Neural crest cell (in vitro differentiated cells): ENCODE results near the gene CCDC68. TPM values are rescaled to one million over a fixed set of nuclear protein-coding genes. Genes with fewer than 3 reads are reported as not detected.

Experiments used
- DNase-seq: peaks from one replicate; pipeline ENCODE4 v3.0.0; 2021; ENCODE audit warnings: low read depth, mixed read lengths, low spot score
- H3K27ac Mint-ChIP-seq: one replicate; pipeline ENCODE4 v1.8.0; 2021; ENCODE audit warnings: mild to moderate bottlenecking, mixed read lengths; ENCODE audit not compliant: unreplicated experiment
- H3K27me3 Mint-ChIP-seq: 2 replicates; pipeline ENCODE4 v1.8.0; 2021; ENCODE audit warnings: low read depth, mild to moderate bottlenecking, mixed read lengths
- H3K36me3 Mint-ChIP-seq: 2 replicates; pipeline ENCODE4 v1.8.0; 2021; ENCODE audit warnings: low read depth, mild to moderate bottlenecking, mixed read lengths
- H3K4me1 Mint-ChIP-seq: 2 replicates; pipeline ENCODE4 v1.8.0; 2021; ENCODE audit warnings: mixed read lengths
- H3K4me3 Mint-ChIP-seq: one replicate; pipeline ENCODE4 v1.8.0; 2021; ENCODE audit warnings: mild to moderate bottlenecking, mixed read lengths
- H3K9me3 Mint-ChIP-seq: 2 replicates; pipeline ENCODE4 v1.8.0; 2021; ENCODE audit warnings: mixed read lengths
- total RNA-seq: library from RNA; stranded (reverse); gene quantifications from 2 replicates; pipeline ENCODE4 v1.2.1, GENCODE V29; 2021
- TF ChIP-seq, protein P1 (sequence below): fragments of 200-600 bp; sonication (generic); conservative IDR thresholded peaks from 2 replicates; pipeline ENCODE4 v1.5.0; 2021; ENCODE audit warnings: antibody characterized with exemption, mild to moderate bottlenecking

Gene CCDC68
- total RNA-seq, 1 donor from 2014 or later = not detected

DNA sequence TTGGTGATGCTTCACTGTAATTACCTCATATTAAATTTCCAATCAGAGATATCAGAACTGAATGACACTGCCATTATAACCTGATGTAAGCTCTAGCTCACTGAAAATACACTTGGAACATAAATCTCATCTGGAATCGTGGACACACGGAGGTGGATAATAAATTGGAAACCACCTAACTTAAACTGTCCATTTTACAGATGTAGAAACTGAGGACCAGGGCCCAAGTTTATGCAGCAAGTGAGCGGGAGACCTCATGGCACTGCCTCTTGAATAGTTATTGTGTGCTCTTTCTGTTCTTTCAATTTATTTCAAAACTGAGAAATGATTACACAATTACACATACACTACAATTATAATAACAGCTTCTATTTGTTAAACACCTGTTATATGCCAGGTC, 20.8 kb downstream of the CCDC68 start:
- TF ChIP-seq, protein P1, sequence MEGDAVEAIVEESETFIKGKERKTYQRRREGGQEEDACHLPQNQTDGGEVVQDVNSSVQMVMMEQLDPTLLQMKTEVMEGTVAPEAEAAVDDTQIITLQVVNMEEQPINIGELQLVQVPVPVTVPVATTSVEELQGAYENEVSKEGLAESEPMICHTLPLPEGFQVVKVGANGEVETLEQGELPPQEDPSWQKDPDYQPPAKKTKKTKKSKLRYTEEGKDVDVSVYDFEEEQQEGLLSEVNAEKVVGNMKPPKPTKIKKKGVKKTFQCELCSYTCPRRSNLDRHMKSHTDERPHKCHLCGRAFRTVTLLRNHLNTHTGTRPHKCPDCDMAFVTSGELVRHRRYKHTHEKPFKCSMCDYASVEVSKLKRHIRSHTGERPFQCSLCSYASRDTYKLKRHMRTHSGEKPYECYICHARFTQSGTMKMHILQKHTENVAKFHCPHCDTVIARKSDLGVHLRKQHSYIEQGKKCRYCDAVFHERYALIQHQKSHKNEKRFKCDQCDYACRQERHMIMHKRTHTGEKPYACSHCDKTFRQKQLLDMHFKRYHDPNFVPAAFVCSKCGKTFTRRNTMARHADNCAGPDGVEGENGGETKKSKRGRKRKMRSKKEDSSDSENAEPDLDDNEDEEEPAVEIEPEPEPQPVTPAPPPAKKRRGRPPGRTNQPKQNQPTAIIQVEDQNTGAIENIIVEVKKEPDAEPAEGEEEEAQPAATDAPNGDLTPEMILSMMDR = no peak
- Mint-ChIP-seq H3K9me3 (no peaks in the 10 kb centered on the region), H3K27me3 (no peaks in the 10 kb centered on the region), H3K4me3 (no peak overlapping the region), H3K36me3 (no peaks in the 10 kb centered on the region), H3K27ac (no peak overlapping the region), H3K4me1 (no peaks in the 10 kb centered on the region)
- DNase-seq = no peak

GRCh38 chr18:54932472-54932871, 26.8 kb downstream of the CCDC68 start:
- H3K4me3 Mint-ChIP-seq = no peak overlapping the region
- no peak for DNase-seq
- H3K27ac Mint-ChIP-seq = no peak overlapping the region
- H3K27me3 Mint-ChIP-seq = no peaks in the 10 kb centered on the region
- no peaks in the 10 kb centered on the region for H3K36me3 Mint-ChIP-seq
- no peaks in the 10 kb centered on the region for H3K9me3 Mint-ChIP-seq
- TF ChIP-seq, protein P1 = no peak
- H3K4me1 Mint-ChIP-seq = no peaks in the 10 kb centered on the region

GRCh38 chr18:54931152-54931551, 28.1 kb downstream of the CCDC68 start:
- no peaks in the 10 kb centered on the region for H3K27me3 Mint-ChIP-seq
- TF ChIP-seq, protein P1 = no peak

GRCh38 chr18:54928236-54928635, 31.0 kb downstream of the CCDC68 start:
- H3K36me3 Mint-ChIP-seq = no peaks in the 10 kb centered on the region
- no peak overlapping the region for H3K4me3 Mint-ChIP-seq
- no peaks in the 10 kb centered on the region for H3K4me1 Mint-ChIP-seq
- H3K27ac Mint-ChIP-seq = no peak overlapping the region
- DNase-seq = no peak
- TF ChIP-seq, protein P1 = no peak
- no peaks in the 10 kb centered on the region for H3K9me3 Mint-ChIP-seq
- no peaks in the 10 kb centered on the region for H3K27me3 Mint-ChIP-seq

More at GRCh38 chr18:54931152-54931551, 28.1 kb downstream of the CCDC68 start:
- Mint-ChIP-seq H3K9me3 (no peaks in the 10 kb centered on the region), H3K4me1 (no peaks in the 10 kb centered on the region), H3K36me3 (no peaks in the 10 kb centered on the region), H3K4me3 (no peak overlapping the region), H3K27ac (no peak overlapping the region)
- DNase-seq = no peak

- no peak for DNase-seq
- Mint-ChIP-seq H3K4me3 (no peak overlapping the region), H3K36me3 (no peaks in the 10 kb centered on the region), H3K9me3 (no peaks in the 10 kb centered on the region), H3K27me3 (no peaks in the 10 kb centered on the region), H3K4me1 (no peaks in the 10 kb centered on the region), H3K27ac (no peak overlapping the region)
- TF ChIP-seq, protein P1 = no peak
Observed at GRCh38 chr18:54926593-54927325, 32.5 kb downstream of the CCDC68 start.
